ENCODE results near the gene RXRA. TPM values are rescaled to one million over a fixed set of nuclear protein-coding genes. Genes with fewer than 3 reads are reported as not detected.

RXRA gene
- total and polyA plus RNA-seq, 2 of the 4 experiments (the other 2 are of a cell fraction) = 7.5 to 17.9 TPM

GRCh38 chr9:134347996-134348395, 21.7 kb downstream of the RXRA start:
- in situ Hi-C loops (cut with MboI; ENCODE audit: low sequenced_read_pairs) (no loop called here), dilution Hi-C loops (cut with HindIII; ENCODE audit: low sequenced_read_pairs, unreplicated experiment) (no loop called here), intact Hi-C loops (cut with micrococcal nuclease) (no loop called here)
- ChIA-PET CTCF (no interaction called here), POLR2A (ENCODE audit: unreplicated experiment) (no interaction called here)
- H3K79me1 ChIP-seq (ENCODE audit: low read depth in 1 of 2, low read length in 2 of 2) = peaks cover 25 to 96% of the 10 kb centered on the region in 2 experiments
- H4K91ac ChIP-seq (ENCODE audit: insufficient read depth, low read depth, low read length) = no peak overlapping the region
- no peaks in the 10 kb centered on the region for H3K9me3 ChIP-seq (ENCODE audit: control insufficient read depth, insufficient read depth, low read length)
- no TSS peak for BruUV-seq (replicated peaks)
- H3K4me1 ChIP-seq (ENCODE audit: control insufficient read depth, insufficient read depth, low read length) = peaks cover 33% of the 10 kb centered on the region
- no peak overlapping the region for H3K4ac ChIP-seq (ENCODE audit: low read depth, low read length)
- H3K9me1 ChIP-seq (ENCODE audit: insufficient read depth, low read length) = peaks cover 16% of the 10 kb centered on the region
- H3K23ac ChIP-seq (ENCODE audit: low read depth, low read length) = no peak overlapping the region
- H3K4me2 ChIP-seq (ENCODE audit: low read depth, low read length) = no peak overlapping the region
- no peak overlapping the region for H2BK120ac ChIP-seq (ENCODE audit: low read depth, low read length)
- no peak overlapping the region for H2AFZ ChIP-seq (replicated peaks; ENCODE audit: low read length, poor library complexity)
- no peak overlapping the region for H2BK20ac ChIP-seq (ENCODE audit: low read depth, low read length)
- ATAC-seq (ENCODE audit: low read depth) (no peak), DNase-seq (no peak)
- no peak overlapping the region for H4K8ac ChIP-seq (ENCODE audit: low read depth in 2 of 2, low read length in 2 of 2)
- no peak overlapping the region for H3K18ac ChIP-seq (ENCODE audit: low read depth, low read length)
- peaks cover 100% of the 10 kb centered on the region for H4K20me1 ChIP-seq (ENCODE audit: insufficient read depth, low read length)
- TF ChIP-seq, protein P1, sequence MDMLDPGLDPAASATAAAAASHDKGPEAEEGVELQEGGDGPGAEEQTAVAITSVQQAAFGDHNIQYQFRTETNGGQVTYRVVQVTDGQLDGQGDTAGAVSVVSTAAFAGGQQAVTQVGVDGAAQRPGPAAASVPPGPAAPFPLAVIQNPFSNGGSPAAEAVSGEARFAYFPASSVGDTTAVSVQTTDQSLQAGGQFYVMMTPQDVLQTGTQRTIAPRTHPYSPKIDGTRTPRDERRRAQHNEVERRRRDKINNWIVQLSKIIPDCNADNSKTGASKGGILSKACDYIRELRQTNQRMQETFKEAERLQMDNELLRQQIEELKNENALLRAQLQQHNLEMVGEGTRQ (IDR thresholded peaks at IDR 0.05; ENCODE audit: low read depth, low read length) = no peak
- TF ChIP-seq CTCF (conservative IDR thresholded peaks at IDR 0.05; ENCODE audit: low read depth, low read length) (no peak), POLR2A (IDR thresholded peaks at IDR 0.05; ENCODE audit: low read depth, low read length) (no peak), MXI1 (IDR thresholded peaks at IDR 0.05; ENCODE audit: borderline replicate concordance, low read depth, low read length) (no peak), RAD21 (IDR thresholded peaks at IDR 0.05; ENCODE audit: low read length) (no peak), BHLHE40 (IDR thresholded peaks at IDR 0.05; ENCODE audit: low read depth, low read length) (no peak), MAZ (IDR thresholded peaks at IDR 0.05; ENCODE audit: borderline replicate concordance, low read depth, low read length) (no peak), MAFK (IDR thresholded peaks at IDR 0.05; ENCODE audit: low read depth, low read length) (no peak), CHD1 (IDR thresholded peaks at IDR 0.05; ENCODE audit: low read depth, low read length) (no peak), FOS (IDR thresholded peaks at IDR 0.05; ENCODE audit: low read depth, low read length) (no peak), RFX5 (IDR thresholded peaks at IDR 0.05; ENCODE audit: low read depth, low read length) (no peak)
- no peak overlapping the region for H2BK5ac ChIP-seq (ENCODE audit: low read depth, low read length, poor library complexity, severe bottlenecking)
- peaks cover 5% of the 10 kb centered on the region; the same call in 1 of the 2 replicates for H3K36me3 ChIP-seq (ENCODE audit: control insufficient read depth, insufficient read depth, low read length)
- no peaks in the 10 kb centered on the region for H3K27me3 ChIP-seq (ENCODE audit: control insufficient read depth, insufficient read depth, low read length)
- H2BK15ac ChIP-seq (ENCODE audit: low read depth, low read length) = no peak overlapping the region
- H3K9ac ChIP-seq (ENCODE audit: low read depth, low read length) = no peak overlapping the region
- no peak overlapping the region for H4K5ac ChIP-seq (ENCODE audit: low read depth, low read length)
- H2AK9ac ChIP-seq (replicated peaks; ENCODE audit: low read depth, low read length, poor library complexity) = no peak overlapping the region
- no peak overlapping the region for H3K27ac ChIP-seq (ENCODE audit: insufficient read depth, low read length)
- H3K14ac ChIP-seq (replicated peaks; ENCODE audit: low read depth, low read length) = no peak overlapping the region
- H3K4me3 ChIP-seq (ENCODE audit: insufficient read depth, low read depth, low read length) = no peak overlapping the region
- H2AK5ac ChIP-seq (ENCODE audit: low read depth, low read length) = no peak overlapping the region
- 100% methylated on average over 8 of the region's 10 CpGs; no CpG with 5 or more reads in 1 of the 2 experiments for WGBS, 2 experiments (ENCODE audit: extremely low coverage in 2 of 2, insufficient read length in 1 of 2)
- no peak overlapping the region for H3K56ac ChIP-seq (ENCODE audit: extremely low read depth, insufficient read depth, low read length)
